ENCODE results near the gene DEFB115.
"Not testable (repeated sequence)": the region's sequence is repeated elsewhere in the genome, so short reads cannot be mapped to it uniquely, and the experiment has no call there.

The DEFB115 gene

GRCh38 chr20:31278178-31278577 is 20.7 kb downstream of the DEFB115 start:
- TF ChIP-seq CTCF (IDR thresholded peaks at IDR 0.05): no peak

GRCh38 chr20:31284964-31285363 is 27.5 kb downstream of the DEFB115 start:
- DNase-seq (ENCODE audit: low spot score); H3K27ac ChIP-seq; H3K4me3 ChIP-seq: not testable (repeated sequence)

More at GRCh38 chr20:31278178-31278577, 20.7 kb downstream of the DEFB115 start:
- Histone ChIP-seq H3K4me3 (no peak overlapping the region), H3K27ac (no peak overlapping the region)
- DNase-seq (ENCODE audit: low spot score): no peak

GRCh38 chr20:31308535-31309162 is 51.2 kb downstream of the DEFB115 start, which contains the start of gene DEFB116:
Gene DEFB116 (minus strand): TSS chr20:31308585. CDS start chr20:31308585, 0 bp downstream.
- no peak within 1 kb of the TSS for H3K4me3 ChIP-seq
- no peak for TF ChIP-seq CTCF (IDR thresholded peaks at IDR 0.05)
- no peak for DNase-seq (ENCODE audit: low spot score)
- H3K27ac ChIP-seq: no peak within 1 kb of the TSS

Data from coronary artery (tissue), 2 donors.